Fibroblast of villous mesenchyme (primary cell): ENCODE results near the gene NCOA3. TPM values are rescaled to one million over a fixed set of nuclear protein-coding genes. Genes with fewer than 3 reads are reported as not detected.

ENCODE experiments used
- DNase-seq: peaks from one replicate; pipeline ENCODE4 v3.0.0-alpha.2; 2010; ENCODE audit warnings: low read depth
- H3K4me3 ChIP-seq: 2 replicates; pipeline ENCODE4 v1.5.1; 2011; ENCODE audit warnings: low read depth, mild to moderate bottlenecking, low read length
- total RNA-seq: library from RNA; depleted of rRNA; stranded (reverse); fragments of >200 nt; gene quantifications from 2 replicates; pipeline ENCODE4 v1.2.3, GENCODE V29; 2012
- TF ChIP-seq, protein P1 (sequence below): IDR thresholded peaks from 2 replicates; pipeline ENCODE4 v1.5.1; 2012; ENCODE audit warnings: low read depth, mild to moderate bottlenecking, low read length; ENCODE audit not compliant: insufficient read depth

The NCOA3 gene
- total RNA-seq, 1 donor: 63.0 TPM

DNA sequence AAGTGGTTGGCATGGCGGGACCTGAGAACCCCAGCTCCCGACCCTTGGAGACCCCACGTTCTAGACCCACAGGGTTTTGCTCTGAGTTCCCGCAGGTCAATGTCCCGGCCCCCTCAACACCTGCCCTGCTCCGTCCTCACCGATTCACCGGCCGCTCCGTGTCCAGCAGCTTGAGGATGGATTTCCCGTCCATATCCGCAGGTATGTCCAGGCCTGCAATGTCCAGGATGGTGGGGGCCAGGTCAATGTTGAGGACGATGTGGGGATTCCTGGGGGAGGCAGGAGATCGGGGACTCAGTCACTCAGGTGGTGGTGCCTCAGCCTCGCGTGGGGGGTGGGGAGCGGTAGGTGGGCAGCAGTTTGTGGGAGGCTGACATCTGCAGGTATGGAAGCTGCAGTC lies 176.8 kb downstream of the NCOA3 start:
- no peak for DNase-seq
- TF ChIP-seq, protein P1, sequence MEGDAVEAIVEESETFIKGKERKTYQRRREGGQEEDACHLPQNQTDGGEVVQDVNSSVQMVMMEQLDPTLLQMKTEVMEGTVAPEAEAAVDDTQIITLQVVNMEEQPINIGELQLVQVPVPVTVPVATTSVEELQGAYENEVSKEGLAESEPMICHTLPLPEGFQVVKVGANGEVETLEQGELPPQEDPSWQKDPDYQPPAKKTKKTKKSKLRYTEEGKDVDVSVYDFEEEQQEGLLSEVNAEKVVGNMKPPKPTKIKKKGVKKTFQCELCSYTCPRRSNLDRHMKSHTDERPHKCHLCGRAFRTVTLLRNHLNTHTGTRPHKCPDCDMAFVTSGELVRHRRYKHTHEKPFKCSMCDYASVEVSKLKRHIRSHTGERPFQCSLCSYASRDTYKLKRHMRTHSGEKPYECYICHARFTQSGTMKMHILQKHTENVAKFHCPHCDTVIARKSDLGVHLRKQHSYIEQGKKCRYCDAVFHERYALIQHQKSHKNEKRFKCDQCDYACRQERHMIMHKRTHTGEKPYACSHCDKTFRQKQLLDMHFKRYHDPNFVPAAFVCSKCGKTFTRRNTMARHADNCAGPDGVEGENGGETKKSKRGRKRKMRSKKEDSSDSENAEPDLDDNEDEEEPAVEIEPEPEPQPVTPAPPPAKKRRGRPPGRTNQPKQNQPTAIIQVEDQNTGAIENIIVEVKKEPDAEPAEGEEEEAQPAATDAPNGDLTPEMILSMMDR: no peak
- no peak overlapping the region for H3K4me3 ChIP-seq

DNA sequence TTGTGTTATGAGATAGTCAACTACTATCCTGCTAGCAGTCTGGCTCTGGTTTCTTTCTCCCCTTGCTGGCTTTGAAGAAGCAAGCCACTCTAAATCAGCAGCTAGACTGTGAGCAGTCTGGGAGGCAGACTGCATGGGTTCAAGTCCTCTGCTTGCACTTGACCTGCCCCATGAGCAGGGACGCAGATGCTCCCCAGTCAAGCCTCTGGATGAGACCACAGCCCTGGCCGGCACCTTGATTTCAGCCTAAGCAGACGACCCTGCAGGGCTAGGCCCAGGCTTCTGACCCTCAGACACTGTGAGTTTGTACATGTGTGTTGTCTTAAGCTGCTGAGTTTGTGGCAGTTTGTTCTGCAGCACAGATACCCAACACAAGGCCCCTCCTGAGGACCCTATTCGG lies 177.8 kb downstream of the NCOA3 start:
- DNase-seq: no peak
- TF ChIP-seq, protein P1: no peak

DNA sequence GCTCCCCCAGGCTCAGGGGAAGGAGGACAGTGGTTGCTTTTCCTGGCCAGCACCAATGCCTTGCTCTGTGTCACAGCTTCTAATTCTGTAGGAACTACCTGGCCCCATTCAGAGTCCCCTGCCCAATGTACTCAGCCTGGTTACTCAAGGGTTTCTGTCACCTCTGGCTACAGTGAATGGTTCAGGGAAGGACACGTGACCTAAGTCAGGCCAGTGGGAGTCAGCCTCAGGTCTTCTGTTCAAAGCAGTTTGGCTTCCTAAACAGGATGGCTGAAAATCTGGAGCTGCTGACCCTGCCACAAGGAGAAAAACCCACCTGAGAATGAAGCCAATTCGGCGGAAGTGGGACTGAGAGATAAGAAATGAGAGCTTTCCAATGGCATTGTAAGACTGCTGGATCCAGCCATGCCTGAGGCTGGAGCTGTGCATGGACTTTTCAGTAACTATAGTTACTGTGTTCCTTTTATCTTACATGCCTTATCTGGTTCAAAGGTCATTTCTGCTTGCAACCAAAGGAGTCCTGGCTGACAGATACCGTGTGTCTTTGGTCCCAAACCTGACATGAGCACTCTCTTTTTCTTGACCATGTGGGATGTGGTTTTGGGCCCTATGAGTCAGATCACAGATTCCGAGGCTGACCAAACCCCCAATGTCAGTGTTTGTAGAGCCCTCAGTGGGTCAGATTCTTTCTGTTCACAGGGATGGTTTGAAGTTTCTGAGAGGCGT lies 179.3 kb downstream of the NCOA3 start:
- no peak overlapping the region for H3K4me3 ChIP-seq
- TF ChIP-seq, protein P1: no peak
- DNase-seq: no peak

More for the DNA sequence above, 177.8 kb downstream of the NCOA3 start:
- no peak overlapping the region for H3K4me3 ChIP-seq

DNA sequence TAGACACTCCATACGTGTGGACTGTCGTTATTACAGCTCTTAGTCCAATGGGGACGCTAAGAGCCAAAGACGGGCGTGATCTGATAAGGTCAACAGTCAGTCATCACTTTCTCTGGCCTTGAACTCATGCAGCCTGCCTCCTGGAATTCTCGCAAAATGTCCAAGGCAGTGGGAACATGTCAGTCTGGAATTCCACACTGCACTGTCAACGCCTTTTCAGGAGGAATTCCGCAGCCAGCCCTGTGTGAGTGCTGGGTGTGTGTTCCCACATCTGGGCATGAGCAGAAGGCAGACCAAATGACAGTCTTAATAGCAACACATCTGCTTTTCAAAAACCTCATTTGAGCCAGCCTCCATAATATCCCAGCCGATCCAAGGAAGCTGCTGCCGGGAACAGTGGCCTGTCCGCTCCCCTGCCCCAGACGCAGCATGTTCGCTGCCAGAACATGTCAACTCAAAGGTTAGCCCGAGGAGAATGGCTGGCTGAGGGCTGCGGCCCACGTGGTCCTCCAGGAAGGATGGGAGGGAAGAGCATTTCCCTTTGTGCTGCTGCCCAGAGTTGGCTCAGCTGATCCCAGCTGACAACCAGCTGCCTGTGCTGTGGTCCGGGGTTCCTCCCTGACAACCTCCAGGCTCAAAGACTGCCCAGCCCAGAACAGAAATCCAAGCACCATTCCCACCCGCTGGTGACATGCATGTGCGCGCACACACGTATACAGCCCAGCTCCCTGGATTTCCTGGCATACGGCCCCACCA lies 180.5 kb downstream of the NCOA3 start:
- DNase-seq: peak; percentile 57
- TF ChIP-seq, protein P1: no peak
- H3K4me3 ChIP-seq: no peak overlapping the region

DNA sequence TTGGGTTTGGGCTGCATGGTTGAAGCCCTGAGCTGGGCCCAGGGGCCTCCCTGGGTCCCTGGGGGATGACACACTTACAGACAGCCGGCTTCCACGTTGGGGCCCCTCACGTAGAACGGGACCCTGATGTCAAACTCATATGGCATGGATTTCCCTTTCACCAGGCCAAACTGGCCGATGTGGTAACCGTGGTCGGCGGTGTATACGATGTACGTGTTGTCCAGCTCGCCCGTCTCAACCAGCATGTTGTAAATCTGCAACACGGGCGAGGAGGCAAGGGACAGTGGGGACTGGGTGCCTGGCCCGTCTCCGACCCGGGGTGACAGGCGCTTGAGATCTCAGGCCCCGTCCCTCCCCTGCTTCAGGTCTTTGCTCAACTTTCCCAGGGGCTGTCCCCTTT lies 181.2 kb downstream of the NCOA3 start:
- H3K4me3 ChIP-seq: no peak overlapping the region
- TF ChIP-seq, protein P1: no peak
- no peak for DNase-seq

DNA sequence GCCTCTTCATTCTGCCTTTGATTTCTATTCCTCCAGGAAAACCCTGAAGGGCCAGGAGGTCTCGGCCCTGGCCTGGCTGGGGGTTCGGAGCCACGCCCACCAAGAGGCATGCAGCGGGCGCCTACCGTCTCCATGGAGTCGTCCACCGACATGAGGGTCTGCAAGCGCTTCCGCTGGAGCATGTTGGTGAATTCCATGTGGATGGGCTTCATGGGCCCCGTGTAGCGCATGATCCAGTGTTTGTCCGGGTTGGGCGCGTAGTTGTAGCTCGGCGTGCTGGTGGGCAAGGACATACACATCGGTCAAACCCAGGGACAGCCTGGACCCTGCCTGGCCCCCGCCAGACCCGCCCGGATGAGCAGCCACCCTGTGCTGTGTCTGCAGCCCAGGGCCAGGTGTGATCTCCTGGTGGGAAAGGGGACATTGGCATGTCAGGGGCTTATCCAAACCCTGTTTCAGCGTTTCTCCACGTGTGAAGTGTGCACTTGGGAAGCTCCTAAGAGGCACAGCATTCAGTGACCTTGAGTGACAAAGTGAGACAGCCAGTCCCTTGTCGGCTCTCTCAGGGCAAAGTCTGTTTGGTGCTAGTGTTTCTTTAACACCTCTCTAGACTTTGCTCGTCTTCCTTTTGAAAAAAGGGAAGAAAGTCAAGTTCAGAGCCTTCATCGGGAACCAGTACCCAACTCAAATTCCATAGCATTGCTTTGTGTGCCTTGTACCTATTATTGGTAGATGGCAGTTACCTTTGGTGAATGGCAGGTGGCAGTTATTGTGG lies 182.8 kb downstream of the NCOA3 start:
- no peak for DNase-seq
- TF ChIP-seq, protein P1: no peak
- no peak overlapping the region for H3K4me3 ChIP-seq
